ENCODE measurements around the gene CNTF.

GRCh38 chr11:58608331-58608730 lies 14.1 kb upstream of the CNTF start:
- TF ChIP-seq GATA2 (IDR thresholded peaks at IDR 0.05; ENCODE audit: low read depth, low read length) (no peak), GATA3 (IDR thresholded peaks at IDR 0.05; ENCODE audit: low read depth, low read length) (no peak)
